Hepatocyte (in vitro differentiated cells): ENCODE data around the gene PDE4D. TPM values are rescaled to one million over a fixed set of nuclear protein-coding genes. Genes with fewer than 3 reads are reported as not detected.

Source experiments
- DNase-seq: peaks from one replicate; pipeline ENCODE4 v3.0.0-alpha.2; 2016; ENCODE audit warnings: low spot score
- H2AFZ ChIP-seq: fragments of 200-600 bp; sonication (generic); 2 replicates; pipeline ENCODE4 v1.6.0; 2016; ENCODE audit warnings: antibody characterized with exemption, mild to moderate bottlenecking
- H3K27ac ChIP-seq: fragments of 200-600 bp; sonication (generic); 2 replicates; pipeline ENCODE4 v1.5.1; 2016; ENCODE audit warnings: mild to moderate bottlenecking
- H3K27me3 ChIP-seq: fragments of 200-600 bp; sonication (generic); 2 replicates; pipeline ENCODE4 v1.6.1; 2016
- H3K36me3 ChIP-seq: fragments of 200-600 bp; sonication (generic); replicated peaks from 2 replicates; pipeline ENCODE4 v1.5.1; 2016; ENCODE audit warnings: low read depth; ENCODE audit not compliant: insufficient read depth
- H3K4me1 ChIP-seq: fragments of 200-600 bp; sonication (generic); 2 replicates; pipeline ENCODE4 v1.5.1; 2016; ENCODE audit warnings: mild to moderate bottlenecking, moderate library complexity; ENCODE audit not compliant: insufficient read depth
- H3K4me2 ChIP-seq: fragments of 200-600 bp; sonication (generic); 2 replicates; pipeline ENCODE4 v1.6.0; 2016
- H3K4me3 ChIP-seq: fragments of 200-600 bp; sonication (generic); 2 replicates; pipeline ENCODE4 v1.5.1; 2016; ENCODE audit warnings: mild to moderate bottlenecking
- H3K79me2 ChIP-seq: fragments of 200-600 bp; sonication (generic); 2 replicates; pipeline ENCODE4 v1.6.0; 2017; ENCODE audit warnings: mild to moderate bottlenecking
- H3K9me2 ChIP-seq: fragments of 200-600 bp; sonication (generic); replicated peaks from 2 replicates; pipeline ENCODE4 v1.6.0; 2017; ENCODE audit warnings: mild to moderate bottlenecking; ENCODE audit not compliant: insufficient read depth
- H3K9me3 ChIP-seq: fragments of 200-600 bp; sonication (generic); 2 replicates; pipeline ENCODE4 v1.5.1; 2016; ENCODE audit warnings: low read depth, mild to moderate bottlenecking
- H4K20me1 ChIP-seq: fragments of 200-600 bp; sonication (generic); 2 replicates; pipeline ENCODE4 v1.6.0; 2016; ENCODE audit warnings: mild to moderate bottlenecking; ENCODE audit not compliant: insufficient read depth, poor library complexity, severe bottlenecking
- EZH2 ChIP-seq: fragments of 200-600 bp; sonication (generic); IDR thresholded peaks from 2 replicates; pipeline ENCODE4 v1.6.1; 2016; ENCODE audit warnings: antibody characterized with exemption, mild to moderate bottlenecking, borderline replicate concordance
- EZH2phosphoT487 ChIP-seq: fragments of 200-600 bp; sonication (generic); IDR thresholded peaks from one replicate; pipeline ENCODE4 v1.6.1; 2018; ENCODE audit warnings: antibody characterized with exemption, mild to moderate bottlenecking, low read depth, moderate library complexity; ENCODE audit not compliant: unreplicated experiment, severe bottlenecking
- WGBS: methylation state at CpG from one replicate; pipeline ENCODE4 v1.1.6; 2016; ENCODE audit warnings: low lambda C conversion rate; ENCODE audit errors: missing lambda C conversion rate; 5-methylcytosine and 5-hydroxymethylcytosine counted together
- polyA plus RNA-seq: library from polyadenylated mRNA; unstranded; fragments of >200 nt; fragmentation: Nextera tagmentation; extraction: Ambion mirVana; gene quantifications from 2 replicates; pipeline ENCODE4 v1.2.1, GENCODE V29; 2016
- total RNA-seq: library from RNA; depleted of rRNA; stranded (reverse); fragments of >200 nt; gene quantifications from 2 replicates; pipeline ENCODE4 v1.2.3, GENCODE V29; 2014
- TF ChIP-seq, protein P1 (sequence below): fragments of 200-600 bp; sonication (generic); IDR thresholded peaks from 2 replicates; pipeline ENCODE4 v1.5.1; 2016; ENCODE audit warnings: antibody characterized with exemption, mild to moderate bottlenecking; ENCODE audit not compliant: poor library complexity

Gene PDE4D
- total and polyA plus RNA-seq, 2 experiments from 2014 or later = 14.5 to 45.2 TPM

- Histone ChIP-seq H4K20me1 (no peaks in the 10 kb centered on the region), H2AFZ (no peak overlapping the region), H3K36me3 (no peaks in the 10 kb centered on the region), H3K27ac (no peak overlapping the region), H3K9me3 (no peaks in the 10 kb centered on the region), H3K79me2 (no peaks in the 10 kb centered on the region), H3K4me3 (no peak overlapping the region), H3K4me2 (no peak overlapping the region), H3K4me1 (peaks cover 4% of the 10 kb centered on the region), H3K9me2 (no peaks in the 10 kb centered on the region), H3K27me3 (no peaks in the 10 kb centered on the region)
- DNase-seq = no peak
- TF ChIP-seq EZH2phosphoT487 = no peak
- WGBS = 100% methylated on average over 1 of the region's 1 CpG
Observed at GRCh38 chr5:59445741-59446140, 447.8 kb downstream of the PDE4D start.

DNA sequence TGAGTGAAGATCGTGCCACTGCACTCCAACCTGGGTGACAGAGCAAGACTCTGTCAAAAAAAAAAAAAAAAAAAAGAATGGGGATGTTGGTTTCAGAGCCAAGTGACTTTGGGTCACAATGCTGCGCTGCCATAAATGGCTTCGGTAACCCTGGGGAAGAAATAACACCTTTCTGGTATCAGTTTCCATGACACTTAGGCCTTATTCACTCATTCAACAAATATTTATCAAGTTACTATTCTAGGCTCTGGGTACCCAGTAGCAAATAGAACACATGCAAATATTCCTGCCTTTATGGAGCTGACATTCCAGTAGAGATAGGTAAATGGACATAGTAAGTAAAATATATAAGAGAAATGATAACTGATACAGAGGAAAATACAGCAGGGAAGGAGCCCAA, 454.2 kb downstream of the PDE4D start:
- Histone ChIP-seq H3K9me3 (no peaks in the 10 kb centered on the region), H3K4me2 (no peak overlapping the region), H4K20me1 (no peaks in the 10 kb centered on the region), H3K9me2 (no peaks in the 10 kb centered on the region), H3K4me3 (no peak overlapping the region), H3K36me3 (no peaks in the 10 kb centered on the region), H3K4me1 (peaks cover 4% of the 10 kb centered on the region), H3K27ac (no peak overlapping the region), H3K27me3 (no peaks in the 10 kb centered on the region), H2AFZ (no peak overlapping the region), H3K79me2 (no peaks in the 10 kb centered on the region)
- WGBS = 82% methylated on average over 3 of the region's 3 CpGs
- DNase-seq = no peak
- TF ChIP-seq, protein P1, sequence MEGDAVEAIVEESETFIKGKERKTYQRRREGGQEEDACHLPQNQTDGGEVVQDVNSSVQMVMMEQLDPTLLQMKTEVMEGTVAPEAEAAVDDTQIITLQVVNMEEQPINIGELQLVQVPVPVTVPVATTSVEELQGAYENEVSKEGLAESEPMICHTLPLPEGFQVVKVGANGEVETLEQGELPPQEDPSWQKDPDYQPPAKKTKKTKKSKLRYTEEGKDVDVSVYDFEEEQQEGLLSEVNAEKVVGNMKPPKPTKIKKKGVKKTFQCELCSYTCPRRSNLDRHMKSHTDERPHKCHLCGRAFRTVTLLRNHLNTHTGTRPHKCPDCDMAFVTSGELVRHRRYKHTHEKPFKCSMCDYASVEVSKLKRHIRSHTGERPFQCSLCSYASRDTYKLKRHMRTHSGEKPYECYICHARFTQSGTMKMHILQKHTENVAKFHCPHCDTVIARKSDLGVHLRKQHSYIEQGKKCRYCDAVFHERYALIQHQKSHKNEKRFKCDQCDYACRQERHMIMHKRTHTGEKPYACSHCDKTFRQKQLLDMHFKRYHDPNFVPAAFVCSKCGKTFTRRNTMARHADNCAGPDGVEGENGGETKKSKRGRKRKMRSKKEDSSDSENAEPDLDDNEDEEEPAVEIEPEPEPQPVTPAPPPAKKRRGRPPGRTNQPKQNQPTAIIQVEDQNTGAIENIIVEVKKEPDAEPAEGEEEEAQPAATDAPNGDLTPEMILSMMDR = no peak
- TF ChIP-seq EZH2 (no peak), EZH2phosphoT487 (no peak)

DNA sequence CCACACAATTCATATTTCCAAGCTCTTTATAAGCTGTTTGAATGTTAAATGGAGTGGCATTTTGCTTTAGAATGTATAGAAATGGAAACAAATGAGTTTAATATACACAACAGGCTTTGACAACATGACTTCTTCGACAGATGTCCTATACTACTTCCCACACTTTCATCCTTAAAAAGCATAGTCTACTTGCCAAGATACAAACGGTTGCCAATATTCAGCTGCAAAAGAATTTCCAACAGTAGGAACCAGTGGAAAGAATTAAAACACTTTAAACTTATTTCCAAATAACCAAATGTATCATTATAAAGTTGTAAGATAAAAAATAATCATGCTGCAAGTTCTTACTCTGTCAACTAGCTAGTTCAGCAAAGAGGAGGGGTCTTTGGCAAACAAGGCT, 456.4 kb downstream of the PDE4D start:
- Histone ChIP-seq H3K9me2 (no peaks in the 10 kb centered on the region), H3K4me3 (no peak overlapping the region), H3K79me2 (no peaks in the 10 kb centered on the region), H3K36me3 (no peaks in the 10 kb centered on the region), H3K9me3 (no peaks in the 10 kb centered on the region), H3K27me3 (no peaks in the 10 kb centered on the region), H3K4me1 (peaks cover 3% of the 10 kb centered on the region), H3K27ac (no peak overlapping the region), H4K20me1 (no peaks in the 10 kb centered on the region), H2AFZ (no peak overlapping the region), H3K4me2 (no peak overlapping the region)
- TF ChIP-seq EZH2phosphoT487 = no peak
- no peak for TF ChIP-seq EZH2
- TF ChIP-seq, protein P1 = no peak
- DNase-seq = no peak
- WGBS = 80% methylated on average over 2 of the region's 2 CpGs

DNA sequence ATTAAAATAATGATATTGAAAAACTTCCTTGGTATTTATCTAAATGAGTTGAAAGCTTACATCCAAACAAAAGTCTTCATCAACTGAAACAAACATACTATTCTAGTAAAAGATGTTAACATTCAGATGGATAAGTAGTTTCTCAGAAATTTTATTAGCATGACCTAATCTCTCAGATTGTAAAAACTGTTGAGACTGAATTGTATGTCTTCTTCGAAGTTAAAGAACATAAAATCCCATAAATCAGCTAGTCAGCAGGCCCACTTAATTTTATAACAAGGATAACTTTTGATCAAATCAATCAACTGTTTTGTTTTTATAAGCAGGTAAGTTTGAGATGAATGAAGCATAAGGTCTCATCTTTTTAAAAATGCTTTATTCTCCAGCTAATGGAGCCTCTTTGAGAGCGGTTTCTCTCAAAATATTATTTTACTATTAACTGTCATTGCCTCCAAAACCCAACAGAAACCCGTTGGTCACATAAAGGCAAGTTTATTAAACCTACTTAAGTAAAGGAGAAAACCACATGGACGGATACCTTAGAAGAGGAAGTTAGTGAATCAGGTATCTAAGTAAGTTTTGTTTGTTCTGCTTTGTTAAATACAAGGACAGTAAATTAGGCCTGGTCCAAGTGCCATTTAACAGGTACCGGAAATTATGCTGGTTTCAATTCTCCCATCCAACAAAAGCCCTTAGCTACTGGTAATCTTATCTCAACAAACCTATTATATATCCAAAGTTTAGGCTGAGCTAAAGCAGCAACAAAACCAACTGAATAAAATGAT, 457.0 kb downstream of the PDE4D start:
- no peak overlapping the region for H3K4me3 ChIP-seq

More for the DNA sequence above, 457.0 kb downstream of the PDE4D start:
- DNase-seq = no peak
- TF ChIP-seq, protein P1 = no peak
- TF ChIP-seq EZH2 = no peak
- no peak for TF ChIP-seq EZH2phosphoT487
- Histone ChIP-seq H4K20me1 (no peaks in the 10 kb centered on the region), H3K27ac (no peak overlapping the region), H2AFZ (no peak overlapping the region), H3K4me2 (no peak overlapping the region), H3K27me3 (no peaks in the 10 kb centered on the region), H3K79me2 (no peaks in the 10 kb centered on the region), H3K4me1 (no peaks in the 10 kb centered on the region), H3K9me3 (no peaks in the 10 kb centered on the region), H3K9me2 (no peaks in the 10 kb centered on the region), H3K36me3 (no peaks in the 10 kb centered on the region)
- WGBS = 47% methylated on average over 5 of the region's 5 CpGs
